ENCODE results near the gene RBAK. TPM values are rescaled to one million over a fixed set of nuclear protein-coding genes. Genes with fewer than 3 reads are reported as not detected.

Gene RBAK
- total and polyA plus RNA-seq, 2 experiments from 2014 or later, result 4.6 to 8.4 TPM

GRCh38 chr7:5088906-5089305, 43.2 kb downstream of the RBAK start:
- H3K9ac ChIP-seq, result no peak overlapping the region
- whole genome bisulfite sequencing, 2 experiments (ENCODE audit: low coverage in 1 of 2, low lambda C conversion rate in 2 of 2, missing lambda C conversion rate in 2 of 2), result 48 to 62% methylated on average over 8 of the region's 8 CpGs
- peaks cover 9% of the 10 kb centered on the region; the same call in 1 of the 2 replicates for H3K27me3 ChIP-seq (replicated peaks; ENCODE audit: insufficient read depth)
- no peak overlapping the region for H2AFZ ChIP-seq
- no peaks in the 10 kb centered on the region for H4K20me1 ChIP-seq (ENCODE audit: insufficient read depth)
- no peaks in the 10 kb centered on the region for H3K79me2 ChIP-seq (ENCODE audit: insufficient read depth)
- H3K9me2 ChIP-seq (ENCODE audit: insufficient read depth), result no peaks in the 10 kb centered on the region
- no peak for DNase-seq
- H3K4me3 ChIP-seq, result no peak overlapping the region
- H3K9me3 ChIP-seq (ENCODE audit: low read depth), result no peaks in the 10 kb centered on the region
- no peaks in the 10 kb centered on the region for H3K4me1 ChIP-seq (ENCODE audit: insufficient read depth)
- H3K27ac ChIP-seq, result no peak overlapping the region
- no peaks in the 10 kb centered on the region for H3F3A ChIP-seq (ENCODE audit: insufficient read depth)
- H3K4me2 ChIP-seq (ENCODE audit: unreplicated experiment), result no peak overlapping the region
- in situ Hi-C loops (cut with MboI), result loop anchor here (10.0 kb wide), 1 partner anchor 294 kb away; no protein-coding TSS in a partner anchor
- no peak for TF ChIP-seq EZH2 (IDR thresholded peaks at IDR 0.05; ENCODE audit: insufficient read depth, poor library complexity, severe bottlenecking)
- no peak for TF ChIP-seq EZH2phosphoT487 (IDR thresholded peaks at IDR 0.05; ENCODE audit: insufficient read depth, low read depth)
- H3K36me3 ChIP-seq (ENCODE audit: low read depth), result no peaks in the 10 kb centered on the region

GRCh38 chr7:5093948-5094347, 48.3 kb downstream of the RBAK start:
- in situ Hi-C loops (cut with MboI), result no loop called here

GRCh38 chr7:5094641-5095040, 49.0 kb downstream of the RBAK start:
- H3K27me3 ChIP-seq (replicated peaks; ENCODE audit: insufficient read depth), result no peaks in the 10 kb centered on the region
- H3K9ac ChIP-seq, result no peak overlapping the region
- 51 to 57% methylated on average over 2 of the region's 2 CpGs for WGBS, 2 experiments (ENCODE audit: low coverage in 1 of 2, low lambda C conversion rate in 2 of 2, missing lambda C conversion rate in 2 of 2)
- no peaks in the 10 kb centered on the region for H3K9me3 ChIP-seq (ENCODE audit: low read depth)
- no peak overlapping the region for H3K27ac ChIP-seq
- H3K9me2 ChIP-seq (ENCODE audit: insufficient read depth), result no peaks in the 10 kb centered on the region
- H3K4me2 ChIP-seq (ENCODE audit: unreplicated experiment), result no peak overlapping the region
- no peaks in the 10 kb centered on the region for H3K4me1 ChIP-seq (ENCODE audit: insufficient read depth)
- TF ChIP-seq EZH2phosphoT487 (IDR thresholded peaks at IDR 0.05; ENCODE audit: insufficient read depth, low read depth) (no peak), EZH2 (IDR thresholded peaks at IDR 0.05; ENCODE audit: insufficient read depth, poor library complexity, severe bottlenecking) (no peak)
- no peaks in the 10 kb centered on the region for H3K79me2 ChIP-seq (ENCODE audit: insufficient read depth)
- no peaks in the 10 kb centered on the region for H3K36me3 ChIP-seq (ENCODE audit: low read depth)
- DNase-seq, result peak; percentile 29
- H2AFZ ChIP-seq, result no peak overlapping the region
- no peaks in the 10 kb centered on the region for H3F3A ChIP-seq (ENCODE audit: insufficient read depth)
- no peaks in the 10 kb centered on the region for H4K20me1 ChIP-seq (ENCODE audit: insufficient read depth)
- in situ Hi-C loops (cut with MboI), result no loop called here
- no peak overlapping the region for H3K4me3 ChIP-seq

More at GRCh38 chr7:5093948-5094347, 48.3 kb downstream of the RBAK start:
- no peak overlapping the region for H2AFZ ChIP-seq
- 56 to 64% methylated on average over 5 of the region's 5 CpGs for WGBS, 2 experiments (ENCODE audit: low coverage in 1 of 2, low lambda C conversion rate in 2 of 2, missing lambda C conversion rate in 2 of 2)
- no peaks in the 10 kb centered on the region for H3K9me3 ChIP-seq (ENCODE audit: low read depth)
- H3K27me3 ChIP-seq (replicated peaks; ENCODE audit: insufficient read depth), result no peaks in the 10 kb centered on the region
- H3K36me3 ChIP-seq (ENCODE audit: low read depth), result no peaks in the 10 kb centered on the region
- no peaks in the 10 kb centered on the region for H3F3A ChIP-seq (ENCODE audit: insufficient read depth)
- no peak overlapping the region for H3K9ac ChIP-seq
- H3K79me2 ChIP-seq (ENCODE audit: insufficient read depth), result no peaks in the 10 kb centered on the region
- TF ChIP-seq EZH2phosphoT487 (IDR thresholded peaks at IDR 0.05; ENCODE audit: insufficient read depth, low read depth), result no peak
- TF ChIP-seq EZH2 (IDR thresholded peaks at IDR 0.05; ENCODE audit: insufficient read depth, poor library complexity, severe bottlenecking), result no peak
- H3K4me2 ChIP-seq (ENCODE audit: unreplicated experiment), result no peak overlapping the region
- no peaks in the 10 kb centered on the region for H3K9me2 ChIP-seq (ENCODE audit: insufficient read depth)
- H3K4me1 ChIP-seq (ENCODE audit: insufficient read depth), result no peaks in the 10 kb centered on the region
- H4K20me1 ChIP-seq (ENCODE audit: insufficient read depth), result no peaks in the 10 kb centered on the region
- H3K27ac ChIP-seq, result no peak overlapping the region
- no peak overlapping the region for H3K4me3 ChIP-seq
- no peak for DNase-seq

- H3K27ac ChIP-seq, result no peak overlapping the region
- H3K36me3 ChIP-seq (ENCODE audit: low read depth), result no peaks in the 10 kb centered on the region
- H3K4me3 ChIP-seq, result no peak overlapping the region
- H3K9ac ChIP-seq, result no peak overlapping the region
- WGBS, 2 experiments (ENCODE audit: low coverage in 1 of 2, low lambda C conversion rate in 2 of 2, missing lambda C conversion rate in 2 of 2), result 34 to 36% methylated on average over 7 of the region's 7 CpGs
- no peaks in the 10 kb centered on the region for H3F3A ChIP-seq (ENCODE audit: insufficient read depth)
- DNase-seq, result no peak
- no peaks in the 10 kb centered on the region for H4K20me1 ChIP-seq (ENCODE audit: insufficient read depth)
- in situ Hi-C loops (cut with MboI), result no loop called here
- H2AFZ ChIP-seq, result no peak overlapping the region
- no peak for TF ChIP-seq EZH2phosphoT487 (IDR thresholded peaks at IDR 0.05; ENCODE audit: insufficient read depth, low read depth)
- no peak for TF ChIP-seq EZH2 (IDR thresholded peaks at IDR 0.05; ENCODE audit: insufficient read depth, poor library complexity, severe bottlenecking)
- no peak overlapping the region for H3K4me2 ChIP-seq (ENCODE audit: unreplicated experiment)
- H3K4me1 ChIP-seq (ENCODE audit: insufficient read depth), result no peaks in the 10 kb centered on the region
- H3K9me3 ChIP-seq (ENCODE audit: low read depth), result no peaks in the 10 kb centered on the region
- H3K27me3 ChIP-seq (replicated peaks; ENCODE audit: insufficient read depth), result no peaks in the 10 kb centered on the region
- H3K79me2 ChIP-seq (ENCODE audit: insufficient read depth), result no peaks in the 10 kb centered on the region
- H3K9me2 ChIP-seq (ENCODE audit: insufficient read depth), result no peaks in the 10 kb centered on the region
Measured at GRCh38 chr7:5116359-5116758, 70.7 kb downstream of the RBAK start.

Measured in GM23248 (cell line).